ENCODE data around the gene INPP4A. TPM values are rescaled to one million over a fixed set of nuclear protein-coding genes. Genes with fewer than 3 reads are reported as not detected.

Gene INPP4A
- total RNA-seq, 1 experiment from 2014 or later, result 25.0 TPM

- Histone ChIP-seq H3K9me3 (replicated peaks) (no peaks in the 10 kb centered on the region), H3K4me1 (no peaks in the 10 kb centered on the region), H3K27me3 (no peaks in the 10 kb centered on the region), H3K4me3 (no peak overlapping the region), H3K27ac (no peak overlapping the region), H3K36me3 (peaks cover 33% of the 10 kb centered on the region)
- DNase-seq, result peak; percentile 35 to 63
Measured at GRCh38 chr2:98601532-98602132, 157.0 kb downstream of the INPP4A start.

GRCh38 chr2:98604547-98604946 lies 159.9 kb downstream of the INPP4A start:
- H3K36me3 ChIP-seq, result peaks cover 24% of the 10 kb centered on the region
- DNase-seq, result peak in 1 of 2 experiments; percentile 19
- no peaks in the 10 kb centered on the region for H3K27me3 ChIP-seq
- H3K4me3 ChIP-seq, result no peak overlapping the region
- H3K4me1 ChIP-seq, result peaks cover 3% of the 10 kb centered on the region; the same call in 1 of the 2 replicates
- H3K9me3 ChIP-seq (replicated peaks), result no peaks in the 10 kb centered on the region
- no peak overlapping the region for H3K27ac ChIP-seq

GRCh38 chr2:98605076-98605475 lies 160.4 kb downstream of the INPP4A start:
- Histone ChIP-seq H3K9me3 (replicated peaks) (no peaks in the 10 kb centered on the region), H3K4me1 (peaks cover 6% of the 10 kb centered on the region), H3K27ac (no peak overlapping the region), H3K27me3 (no peaks in the 10 kb centered on the region), H3K36me3 (peaks cover 21% of the 10 kb centered on the region; the same call in 1 of the 2 replicates), H3K4me3 (no peak overlapping the region)
- DNase-seq, result peak in 1 of 2 experiments; percentile 28

- no peak for DNase-seq
- H3K36me3 ChIP-seq, result peaks cover 23% of the 10 kb centered on the region
- H3K4me3 ChIP-seq, result no peak overlapping the region
- H3K4me1 ChIP-seq, result peaks cover 7% of the 10 kb centered on the region
- no peaks in the 10 kb centered on the region for H3K9me3 ChIP-seq (replicated peaks)
- H3K27ac ChIP-seq, result no peak overlapping the region
- no peaks in the 10 kb centered on the region for H3K27me3 ChIP-seq
Measured at GRCh38 chr2:98606431-98606830, 161.8 kb downstream of the INPP4A start.

GRCh38 chr2:98607104-98607503 lies 162.4 kb downstream of the INPP4A start:
- peaks cover 7% of the 10 kb centered on the region for H3K4me1 ChIP-seq
- H3K4me3 ChIP-seq, result peak overlapping the region; percentile 82
- DNase-seq, result no peak
- no peaks in the 10 kb centered on the region for H3K9me3 ChIP-seq (replicated peaks)
- H3K27ac ChIP-seq, result no peak overlapping the region
- H3K27me3 ChIP-seq, result no peaks in the 10 kb centered on the region
- H3K36me3 ChIP-seq, result peaks cover 18% of the 10 kb centered on the region

GRCh38 chr2:98607741-98608115 lies 163.1 kb downstream of the INPP4A start:
- Histone ChIP-seq H3K4me3 (peak overlapping the region; percentile 82), H3K36me3 (peaks cover 21% of the 10 kb centered on the region), H3K4me1 (peaks cover 7% of the 10 kb centered on the region), H3K9me3 (replicated peaks) (no peaks in the 10 kb centered on the region), H3K27ac (peak overlapping the region; percentile 81), H3K27me3 (no peaks in the 10 kb centered on the region)
- DNase-seq, result no peak

- Histone ChIP-seq H3K4me3 (peak within 1 kb of the TSS; percentile 82), H3K4me1 (peaks cover 7% of the 10 kb centered on the region), H3K27me3 (no peaks in the 10 kb centered on the region), H3K9me3 (replicated peaks) (no peaks in the 10 kb centered on the region), H3K27ac (peak within 1 kb of the TSS; percentile 81), H3K36me3 (peaks cover 26% of the 10 kb centered on the region)
- DNase-seq, result peak; percentile 88 to 90
Measured at GRCh38 chr2:98608116-98608961, 163.7 kb downstream of the INPP4A start, which contains the start of the genes COA5 and UNC50. COA5 (minus strand) TSS chr2:98608512; CDS start chr2:98608405, 107 bp downstream. UNC50 (plus strand) TSS chr2:98608589; CDS start chr2:98609760, 1,171 bp downstream.

GRCh38 chr2:98608962-98609604 lies 164.4 kb downstream of the INPP4A start:
- peak overlapping the region; percentile 81 for H3K27ac ChIP-seq
- no peaks in the 10 kb centered on the region for H3K9me3 ChIP-seq (replicated peaks)
- peaks cover 7% of the 10 kb centered on the region for H3K4me1 ChIP-seq
- H3K36me3 ChIP-seq, result peaks cover 33% of the 10 kb centered on the region
- H3K27me3 ChIP-seq, result no peaks in the 10 kb centered on the region
- peak overlapping the region; percentile 82 for H3K4me3 ChIP-seq
- DNase-seq, result peak; percentile 22 to 28

GRCh38 chr2:98614024-98614739 lies 169.5 kb downstream of the INPP4A start:
- H3K27me3 ChIP-seq, result no peaks in the 10 kb centered on the region
- peaks cover 63% of the 10 kb centered on the region for H3K36me3 ChIP-seq
- no peaks in the 10 kb centered on the region for H3K9me3 ChIP-seq (replicated peaks)
- H3K4me3 ChIP-seq, result no peak overlapping the region
- H3K4me1 ChIP-seq, result peaks cover 4% of the 10 kb centered on the region; the same call in 1 of the 2 replicates
- DNase-seq, result no peak
- H3K27ac ChIP-seq, result no peak overlapping the region

- Histone ChIP-seq H3K4me1 (no peaks in the 10 kb centered on the region), H3K27ac (no peak overlapping the region), H3K27me3 (no peaks in the 10 kb centered on the region), H3K4me3 (no peak overlapping the region), H3K36me3 (peaks cover 60% of the 10 kb centered on the region), H3K9me3 (replicated peaks) (no peaks in the 10 kb centered on the region)
- no peak for DNase-seq
Measured at GRCh38 chr2:98615481-98615880, 170.8 kb downstream of the INPP4A start.

GRCh38 chr2:98617149-98617548 lies 172.5 kb downstream of the INPP4A start:
- no peak overlapping the region for H3K4me3 ChIP-seq
- H3K36me3 ChIP-seq, result peaks cover 48% of the 10 kb centered on the region
- H3K27ac ChIP-seq, result no peak overlapping the region
- no peaks in the 10 kb centered on the region for H3K4me1 ChIP-seq
- no peaks in the 10 kb centered on the region for H3K9me3 ChIP-seq (replicated peaks)
- H3K27me3 ChIP-seq, result no peaks in the 10 kb centered on the region
- no peak for DNase-seq

- Histone ChIP-seq H3K9me3 (replicated peaks) (no peaks in the 10 kb centered on the region), H3K4me3 (no peak overlapping the region), H3K27me3 (no peaks in the 10 kb centered on the region), H3K4me1 (no peaks in the 10 kb centered on the region), H3K27ac (no peak overlapping the region), H3K36me3 (peaks cover 2% of the 10 kb centered on the region; the same call in 1 of the 2 replicates)
- no peak for DNase-seq
Measured at GRCh38 chr2:98623657-98624056, 179.0 kb downstream of the INPP4A start.

- no peak for DNase-seq
- H3K4me3 ChIP-seq, result no peak overlapping the region
- no peaks in the 10 kb centered on the region for H3K27me3 ChIP-seq
- no peak overlapping the region for H3K27ac ChIP-seq
- no peaks in the 10 kb centered on the region for H3K36me3 ChIP-seq
- H3K4me1 ChIP-seq, result peaks cover 3% of the 10 kb centered on the region
- H3K9me3 ChIP-seq (replicated peaks), result no peaks in the 10 kb centered on the region
Measured at GRCh38 chr2:98632351-98632750, 187.7 kb downstream of the INPP4A start.

- DNase-seq, result peak; percentile 81 to 90
- Histone ChIP-seq H3K27me3 (no peaks in the 10 kb centered on the region), H3K4me1 (peaks cover 3% of the 10 kb centered on the region), H3K27ac (peak overlapping the region; percentile 13), H3K9me3 (replicated peaks) (no peaks in the 10 kb centered on the region), H3K36me3 (no peaks in the 10 kb centered on the region), H3K4me3 (peak overlapping the region; percentile 38)
Measured at GRCh38 chr2:98634406-98635092, 189.9 kb downstream of the INPP4A start.
